Measurements from ENCODE around the gene SPAG16. TPM values are rescaled to one million over a fixed set of nuclear protein-coding genes. Genes with fewer than 3 reads are reported as not detected.

The SPAG16 gene
- total and polyA plus RNA-seq, 10 donors, result 9.0 to 19.7 (median 12.2) TPM

DNA sequence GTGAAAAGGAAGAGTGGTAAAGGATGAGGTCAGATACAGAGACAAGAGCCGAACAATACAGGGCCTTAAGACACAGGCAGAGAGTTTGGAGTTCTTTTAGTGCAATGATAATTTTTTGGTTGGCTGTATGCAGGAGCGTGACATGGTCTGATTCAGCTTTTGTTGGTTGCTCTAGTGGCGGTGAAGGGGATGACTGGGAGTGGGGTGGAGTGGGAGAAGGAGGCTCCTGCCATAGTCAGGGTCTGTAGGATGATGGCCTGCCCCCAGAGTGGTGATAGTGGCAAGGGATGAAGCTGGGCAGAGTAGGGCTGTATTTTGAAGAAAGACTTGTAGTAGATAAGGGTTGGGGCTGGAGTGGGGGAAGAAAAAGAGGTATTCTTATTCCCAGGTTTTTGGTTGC is 820.0 kb downstream of the SPAG16 start:
- H3K27me3 ChIP-seq (replicated peaks in 1 of 7), result no peaks in the 10 kb centered on the region
- H3K4me1 ChIP-seq, result no peaks in the 10 kb centered on the region
- intact Hi-C loops (cut with DNase I; ENCODE audit: low total_unique reads), result no loop called here
- DNase-seq, result no peak
- 57 to 77% (median 74%) methylated on average over 3 of the region's 3 CpGs for WGBS, 5 donors
- no peak overlapping the region for H3K27ac ChIP-seq
- no peak overlapping the region for H3K4me3 ChIP-seq
- no peak for TF ChIP-seq POLR2A (IDR thresholded peaks at IDR 0.05)
- TF ChIP-seq, protein P1, sequence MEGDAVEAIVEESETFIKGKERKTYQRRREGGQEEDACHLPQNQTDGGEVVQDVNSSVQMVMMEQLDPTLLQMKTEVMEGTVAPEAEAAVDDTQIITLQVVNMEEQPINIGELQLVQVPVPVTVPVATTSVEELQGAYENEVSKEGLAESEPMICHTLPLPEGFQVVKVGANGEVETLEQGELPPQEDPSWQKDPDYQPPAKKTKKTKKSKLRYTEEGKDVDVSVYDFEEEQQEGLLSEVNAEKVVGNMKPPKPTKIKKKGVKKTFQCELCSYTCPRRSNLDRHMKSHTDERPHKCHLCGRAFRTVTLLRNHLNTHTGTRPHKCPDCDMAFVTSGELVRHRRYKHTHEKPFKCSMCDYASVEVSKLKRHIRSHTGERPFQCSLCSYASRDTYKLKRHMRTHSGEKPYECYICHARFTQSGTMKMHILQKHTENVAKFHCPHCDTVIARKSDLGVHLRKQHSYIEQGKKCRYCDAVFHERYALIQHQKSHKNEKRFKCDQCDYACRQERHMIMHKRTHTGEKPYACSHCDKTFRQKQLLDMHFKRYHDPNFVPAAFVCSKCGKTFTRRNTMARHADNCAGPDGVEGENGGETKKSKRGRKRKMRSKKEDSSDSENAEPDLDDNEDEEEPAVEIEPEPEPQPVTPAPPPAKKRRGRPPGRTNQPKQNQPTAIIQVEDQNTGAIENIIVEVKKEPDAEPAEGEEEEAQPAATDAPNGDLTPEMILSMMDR (IDR thresholded peaks at IDR 0.05 in 8 of 11, conservative IDR thresholded peaks at IDR 0.05 in 3 of 11), result no peak
- TF ChIP-seq POLR2AphosphoS5 (IDR thresholded peaks at IDR 0.05), result no peak
- no peaks in the 10 kb centered on the region for H3K9me3 ChIP-seq
- H3K36me3 ChIP-seq, result no peaks in the 10 kb centered on the region

GRCh38 chr2:214104967-214105366 is 820.7 kb downstream of the SPAG16 start:
- 90 to 97% (median 95%) methylated on average over 5 of the region's 5 CpGs for WGBS, 5 donors
- no peaks in the 10 kb centered on the region for H3K36me3 ChIP-seq
- DNase-seq, result no peak
- no peaks in the 10 kb centered on the region for H3K27me3 ChIP-seq (replicated peaks in 1 of 7)
- H3K27ac ChIP-seq, result no peak overlapping the region
- H3K4me3 ChIP-seq, result no peak overlapping the region
- no peak for TF ChIP-seq POLR2A (IDR thresholded peaks at IDR 0.05)
- no peak for TF ChIP-seq POLR2AphosphoS5 (IDR thresholded peaks at IDR 0.05)
- TF ChIP-seq, protein P1 (IDR thresholded peaks at IDR 0.05 in 8 of 11, conservative IDR thresholded peaks at IDR 0.05 in 3 of 11), result no peak
- intact Hi-C loops (cut with DNase I; ENCODE audit: low total_unique reads), result no loop called here
- H3K4me1 ChIP-seq, result no peaks in the 10 kb centered on the region
- peaks cover 0 to 2% (median 0%) of the 10 kb centered on the region in 8 donors for H3K9me3 ChIP-seq

GRCh38 chr2:214107726-214108125 is 823.5 kb downstream of the SPAG16 start:
- H3K27me3 ChIP-seq (replicated peaks in 1 of 7), result no peaks in the 10 kb centered on the region
- no peaks in the 10 kb centered on the region for H3K4me1 ChIP-seq
- peaks cover 0 to 15% (median 2%) of the 10 kb centered on the region in 8 donors for H3K9me3 ChIP-seq
- H3K4me3 ChIP-seq, result no peak overlapping the region
- WGBS, 5 donors, result 74 to 95% (median 79%) methylated on average over 1 of the region's 1 CpG
- intact Hi-C loops (cut with DNase I; ENCODE audit: low total_unique reads), result no loop called here
- H3K36me3 ChIP-seq, result no peaks in the 10 kb centered on the region
- no peak for DNase-seq
- no peak overlapping the region for H3K27ac ChIP-seq
- no peak for TF ChIP-seq POLR2AphosphoS5 (IDR thresholded peaks at IDR 0.05)
- TF ChIP-seq, protein P1 (IDR thresholded peaks at IDR 0.05 in 8 of 11, conservative IDR thresholded peaks at IDR 0.05 in 3 of 11), result no peak
- no peak for TF ChIP-seq POLR2A (IDR thresholded peaks at IDR 0.05)

- 85 to 97% (median 90%) methylated on average over 1 of the region's 1 CpG for WGBS, 5 donors
Observed at GRCh38 chr2:214108598-214108997, 824.3 kb downstream of the SPAG16 start.

More at GRCh38 chr2:214108598-214108997, 824.3 kb downstream of the SPAG16 start:
- TF ChIP-seq POLR2AphosphoS5 (IDR thresholded peaks at IDR 0.05), result no peak
- TF ChIP-seq, protein P1 (IDR thresholded peaks at IDR 0.05 in 8 of 11, conservative IDR thresholded peaks at IDR 0.05 in 3 of 11), result no peak
- no peak for TF ChIP-seq POLR2A (IDR thresholded peaks at IDR 0.05)
- no peak for DNase-seq
- intact Hi-C loops (cut with DNase I; ENCODE audit: low total_unique reads), result no loop called here
- H3K27me3 ChIP-seq (replicated peaks in 1 of 7), result no peaks in the 10 kb centered on the region
- no peaks in the 10 kb centered on the region for H3K4me1 ChIP-seq
- no peak overlapping the region for H3K27ac ChIP-seq
- H3K36me3 ChIP-seq, result no peaks in the 10 kb centered on the region
- no peak overlapping the region for H3K4me3 ChIP-seq
- H3K9me3 ChIP-seq, result peaks cover 0 to 15% (median 2%) of the 10 kb centered on the region in 8 donors

Data from spleen (tissue), 11 donors.